Measurements from ENCODE around the gene LYZL4. TPM values are rescaled to one million over a fixed set of nuclear protein-coding genes. Genes with fewer than 3 reads are reported as not detected.

Gene LYZL4
- total and polyA plus RNA-seq, 2 of the 4 experiments (the other 2 are of a cell fraction), result not detected

- Histone ChIP-seq H2BK15ac (ENCODE audit: low read depth, low read length) (no peak overlapping the region), H3K9me3 (ENCODE audit: control insufficient read depth, insufficient read depth, low read length) (no peaks in the 10 kb centered on the region), H2BK120ac (ENCODE audit: low read depth, low read length) (no peak overlapping the region), H3K4me1 (ENCODE audit: control insufficient read depth, insufficient read depth, low read length) (no peaks in the 10 kb centered on the region), H4K91ac (ENCODE audit: insufficient read depth, low read depth, low read length) (no peak overlapping the region), H3K9ac (ENCODE audit: low read depth, low read length) (no peak overlapping the region), H3K56ac (ENCODE audit: extremely low read depth, insufficient read depth, low read length) (no peak overlapping the region), H3K18ac (ENCODE audit: low read depth, low read length) (no peak overlapping the region), H4K8ac (ENCODE audit: low read depth in 2 of 2, low read length in 2 of 2) (no peak overlapping the region), H3K9me1 (ENCODE audit: insufficient read depth, low read length) (no peaks in the 10 kb centered on the region), H3K36me3 (ENCODE audit: control insufficient read depth, insufficient read depth, low read length) (no peaks in the 10 kb centered on the region), H3K23ac (ENCODE audit: low read depth, low read length) (no peak overlapping the region), H2BK5ac (ENCODE audit: low read depth, low read length, poor library complexity, severe bottlenecking) (no peak overlapping the region), H3K79me1 (ENCODE audit: low read depth in 1 of 2, low read length in 2 of 2) (no peaks in the 10 kb centered on the region), H2AK9ac (replicated peaks; ENCODE audit: low read depth, low read length, poor library complexity) (no peak overlapping the region), H3K27me3 (ENCODE audit: control insufficient read depth, insufficient read depth, low read length) (no peaks in the 10 kb centered on the region), H3K4me3 (ENCODE audit: insufficient read depth, low read depth, low read length) (no peak overlapping the region), H2BK20ac (ENCODE audit: low read depth, low read length) (no peak overlapping the region), H3K27ac (ENCODE audit: insufficient read depth, low read length) (no peak overlapping the region), H3K4ac (ENCODE audit: low read depth, low read length) (no peak overlapping the region), H4K20me1 (ENCODE audit: insufficient read depth, low read length) (no peaks in the 10 kb centered on the region), H3K4me2 (ENCODE audit: low read depth, low read length) (no peak overlapping the region), H2AK5ac (ENCODE audit: low read depth, low read length) (no peak overlapping the region), H4K5ac (ENCODE audit: low read depth, low read length) (no peak overlapping the region), H3K14ac (replicated peaks; ENCODE audit: low read depth, low read length) (no peak overlapping the region), H2AFZ (replicated peaks; ENCODE audit: low read length, poor library complexity) (no peak overlapping the region)
- no peak for ATAC-seq (ENCODE audit: low read depth)
- no peak for TF ChIP-seq RFX5 (IDR thresholded peaks at IDR 0.05; ENCODE audit: low read depth, low read length)
- TF ChIP-seq MXI1 (IDR thresholded peaks at IDR 0.05; ENCODE audit: borderline replicate concordance, low read depth, low read length), result no peak
- TF ChIP-seq CTCF (conservative IDR thresholded peaks at IDR 0.05; ENCODE audit: low read depth, low read length), result no peak
- no peak for TF ChIP-seq USF2 (IDR thresholded peaks at IDR 0.05; ENCODE audit: low read depth, low read length)
- TF ChIP-seq CEBPB (IDR thresholded peaks at IDR 0.05; ENCODE audit: low read depth, low read length), result no peak
- no peak for TF ChIP-seq SMC3 (IDR thresholded peaks at IDR 0.05; ENCODE audit: low read depth, low read length)
- TF ChIP-seq POLR2A (IDR thresholded peaks at IDR 0.05; ENCODE audit: low read depth, low read length), result no peak
- dilution Hi-C loops (cut with HindIII; ENCODE audit: low sequenced_read_pairs, unreplicated experiment), result no loop called here
- intact Hi-C loops (cut with micrococcal nuclease), result no loop called here
- no peak for DNase-seq
- no TSS peak for BruUV-seq (replicated peaks)
- WGBS, 2 experiments (ENCODE audit: extremely low coverage in 2 of 2, insufficient read length in 1 of 2), result 70% methylated on average over 9 of the region's 14 CpGs; no CpG with 5 or more reads in 1 of the 2 experiments
- in situ Hi-C loops (cut with MboI; ENCODE audit: low sequenced_read_pairs), result no loop called here
- CTCF ChIA-PET, result no interaction called here
- POLR2A ChIA-PET (ENCODE audit: unreplicated experiment), result no interaction called here
Observed at GRCh38 chr3:42406727-42407450, 3.5 kb downstream of the LYZL4 start.

All from IMR-90 (cell line).